HEK293 (cell line): ENCODE data around the gene ERICH3.

Experiments
- MYNN ChIP-seq: fragments of 450-650 bp; formaldehyde crosslinking; IDR thresholded peaks from 2 replicates; pipeline ENCODE4 v1.5.1; 2016; ENCODE audit warnings: missing biosample characterization, missing genetic modification characterization, borderline replicate concordance
- ZNF654 ChIP-seq: fragments of 450-650 bp; formaldehyde crosslinking; IDR thresholded peaks from 2 replicates; pipeline ENCODE4 v1.5.1; 2016; ENCODE audit warnings: low read depth, missing biosample characterization, missing genetic modification characterization
- TF ChIP-seq, protein P1 (sequence below): fragments of 450-650 bp; formaldehyde crosslinking; IDR thresholded peaks from 2 replicates; pipeline ENCODE4 v1.5.1; 2016; ENCODE audit warnings: missing biosample characterization, missing genetic modification characterization
- TF ChIP-seq, protein P2 (sequence below): fragments of 450-650 bp; formaldehyde crosslinking; IDR thresholded peaks from 2 replicates; pipeline ENCODE4 v1.5.1; 2016; ENCODE audit warnings: missing biosample characterization, missing genetic modification characterization, low read depth

DNA sequence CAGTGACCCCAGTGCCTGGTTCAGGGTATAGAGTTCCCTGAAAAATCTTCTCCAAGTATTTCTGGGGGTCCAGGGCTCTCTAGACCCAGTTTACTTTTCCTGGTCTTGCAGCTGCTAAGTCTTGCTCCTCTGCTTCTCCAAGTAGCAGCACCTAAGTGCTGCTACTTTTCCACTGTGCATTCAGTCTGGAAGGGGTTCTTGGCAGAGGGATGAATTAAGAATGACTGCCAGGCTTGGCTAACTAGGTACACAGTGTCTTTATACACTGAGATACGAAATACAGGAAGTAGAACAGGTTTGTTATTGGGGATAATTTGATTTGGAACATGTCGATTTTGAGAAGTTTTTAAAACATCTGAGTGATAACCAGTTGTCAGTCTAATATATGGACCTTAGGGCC, 24.2 kb upstream of the ERICH3 start:
- TF ChIP-seq, protein P1, sequence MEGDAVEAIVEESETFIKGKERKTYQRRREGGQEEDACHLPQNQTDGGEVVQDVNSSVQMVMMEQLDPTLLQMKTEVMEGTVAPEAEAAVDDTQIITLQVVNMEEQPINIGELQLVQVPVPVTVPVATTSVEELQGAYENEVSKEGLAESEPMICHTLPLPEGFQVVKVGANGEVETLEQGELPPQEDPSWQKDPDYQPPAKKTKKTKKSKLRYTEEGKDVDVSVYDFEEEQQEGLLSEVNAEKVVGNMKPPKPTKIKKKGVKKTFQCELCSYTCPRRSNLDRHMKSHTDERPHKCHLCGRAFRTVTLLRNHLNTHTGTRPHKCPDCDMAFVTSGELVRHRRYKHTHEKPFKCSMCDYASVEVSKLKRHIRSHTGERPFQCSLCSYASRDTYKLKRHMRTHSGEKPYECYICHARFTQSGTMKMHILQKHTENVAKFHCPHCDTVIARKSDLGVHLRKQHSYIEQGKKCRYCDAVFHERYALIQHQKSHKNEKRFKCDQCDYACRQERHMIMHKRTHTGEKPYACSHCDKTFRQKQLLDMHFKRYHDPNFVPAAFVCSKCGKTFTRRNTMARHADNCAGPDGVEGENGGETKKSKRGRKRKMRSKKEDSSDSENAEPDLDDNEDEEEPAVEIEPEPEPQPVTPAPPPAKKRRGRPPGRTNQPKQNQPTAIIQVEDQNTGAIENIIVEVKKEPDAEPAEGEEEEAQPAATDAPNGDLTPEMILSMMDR (tag by site-specific recombination): no peak
- TF ChIP-seq, protein P2, sequence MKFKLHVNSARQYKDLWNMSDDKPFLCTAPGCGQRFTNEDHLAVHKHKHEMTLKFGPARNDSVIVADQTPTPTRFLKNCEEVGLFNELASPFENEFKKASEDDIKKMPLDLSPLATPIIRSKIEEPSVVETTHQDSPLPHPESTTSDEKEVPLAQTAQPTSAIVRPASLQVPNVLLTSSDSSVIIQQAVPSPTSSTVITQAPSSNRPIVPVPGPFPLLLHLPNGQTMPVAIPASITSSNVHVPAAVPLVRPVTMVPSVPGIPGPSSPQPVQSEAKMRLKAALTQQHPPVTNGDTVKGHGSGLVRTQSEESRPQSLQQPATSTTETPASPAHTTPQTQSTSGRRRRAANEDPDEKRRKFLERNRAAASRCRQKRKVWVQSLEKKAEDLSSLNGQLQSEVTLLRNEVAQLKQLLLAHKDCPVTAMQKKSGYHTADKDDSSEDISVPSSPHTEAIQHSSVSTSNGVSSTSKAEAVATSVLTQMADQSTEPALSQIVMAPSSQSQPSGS (tag by site-specific recombination): no peak
- no peak for TF ChIP-seq ZNF654
- no peak for TF ChIP-seq MYNN (tag by site-specific recombination)
